ENCODE results near the gene CDC6.

The CDC6 gene

DNA sequence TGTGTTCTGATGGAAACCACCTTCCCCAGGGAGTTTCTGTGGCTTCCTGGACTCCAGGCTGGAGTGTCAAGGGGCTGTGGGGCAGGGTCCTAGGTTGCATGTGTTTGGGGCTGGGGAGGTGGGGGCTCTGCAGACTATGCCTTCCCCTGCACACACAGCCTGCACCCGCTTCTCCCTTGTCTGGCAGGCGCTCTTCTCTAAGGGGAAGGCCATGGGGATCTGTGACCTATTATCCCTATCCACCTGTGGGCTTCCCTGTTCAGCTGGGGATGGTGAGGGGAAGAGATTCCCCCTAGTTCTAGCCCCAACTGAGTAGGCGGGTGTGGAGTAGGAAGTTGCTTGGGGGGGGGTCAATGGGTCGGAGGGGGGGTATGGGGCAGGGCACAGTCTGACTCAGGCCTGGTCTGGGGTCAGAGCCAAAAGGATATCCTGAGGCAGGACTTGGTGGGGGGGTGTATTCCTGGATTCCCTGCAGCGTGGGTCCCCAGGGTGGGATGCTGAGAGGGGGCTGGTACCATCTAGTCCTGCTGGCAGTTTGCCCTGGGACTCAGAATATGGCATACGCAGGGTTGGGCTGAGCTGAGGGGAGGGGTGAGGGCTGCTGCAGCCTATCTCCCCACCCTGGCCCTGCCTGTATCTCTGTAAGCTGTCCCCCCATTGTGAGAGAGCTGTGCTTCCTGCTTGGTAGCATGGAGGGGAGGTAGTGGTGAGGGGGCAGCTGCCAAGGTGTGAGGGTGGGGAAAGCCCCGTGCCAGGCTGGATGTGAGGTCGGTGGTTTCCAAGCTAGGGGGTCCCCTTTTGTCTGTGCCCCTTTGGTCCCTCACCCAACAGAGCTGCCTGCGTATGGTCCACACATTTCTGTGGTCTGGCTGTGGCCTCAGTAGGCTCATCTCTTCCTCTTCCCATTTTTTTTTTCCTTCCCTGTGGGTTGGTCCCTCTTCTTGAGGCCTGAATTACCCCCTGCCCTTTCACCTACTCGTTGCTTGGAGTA lies 36.0 kb downstream of the CDC6 start:
- TF ChIP-seq SUZ12 (IDR thresholded peaks at IDR 0.05) (no peak), NFRKB (IDR thresholded peaks at IDR 0.05) (no peak), FOXM1 (IDR thresholded peaks at IDR 0.05; ENCODE audit: borderline replicate concordance) (no peak), SP1 (IDR thresholded peaks at IDR 0.05) (no peak), FOXK2 (IDR thresholded peaks at IDR 0.05) (no peak), ZNF384 (IDR thresholded peaks at IDR 0.05) (no peak), HDGF (IDR thresholded peaks at IDR 0.05; ENCODE audit: borderline replicate concordance) (no peak), L3MBTL2 (conservative IDR thresholded peaks at IDR 0.05) (no peak), ARNT (IDR thresholded peaks at IDR 0.05) (no peak), LEF1 (IDR thresholded peaks at IDR 0.05; ENCODE audit: borderline replicate concordance) (no peak), FOXA1 (IDR thresholded peaks at IDR 0.05) (no peak), ELF4 (IDR thresholded peaks at IDR 0.05) (no peak), CTBP1 (IDR thresholded peaks at IDR 0.05; ENCODE audit: borderline replicate concordance) (no peak), BHLHE40 (IDR thresholded peaks at IDR 0.05; ENCODE audit: borderline replicate concordance) (no peak), TARDBP (IDR thresholded peaks at IDR 0.05) (no peak)
- TF ChIP-seq, protein P1, sequence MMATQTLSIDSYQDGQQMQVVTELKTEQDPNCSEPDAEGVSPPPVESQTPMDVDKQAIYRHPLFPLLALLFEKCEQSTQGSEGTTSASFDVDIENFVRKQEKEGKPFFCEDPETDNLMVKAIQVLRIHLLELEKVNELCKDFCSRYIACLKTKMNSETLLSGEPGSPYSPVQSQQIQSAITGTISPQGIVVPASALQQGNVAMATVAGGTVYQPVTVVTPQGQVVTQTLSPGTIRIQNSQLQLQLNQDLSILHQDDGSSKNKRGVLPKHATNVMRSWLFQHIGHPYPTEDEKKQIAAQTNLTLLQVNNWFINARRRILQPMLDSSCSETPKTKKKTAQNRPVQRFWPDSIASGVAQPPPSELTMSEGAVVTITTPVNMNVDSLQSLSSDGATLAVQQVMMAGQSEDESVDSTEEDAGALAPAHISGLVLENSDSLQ (IDR thresholded peaks at IDR 0.05) = no peak
- ChIA-PET POLR2A (no interaction called here), CTCF (no interaction called here)
- DNase-seq (ENCODE audit: extremely low spot score) = no peak

DNA sequence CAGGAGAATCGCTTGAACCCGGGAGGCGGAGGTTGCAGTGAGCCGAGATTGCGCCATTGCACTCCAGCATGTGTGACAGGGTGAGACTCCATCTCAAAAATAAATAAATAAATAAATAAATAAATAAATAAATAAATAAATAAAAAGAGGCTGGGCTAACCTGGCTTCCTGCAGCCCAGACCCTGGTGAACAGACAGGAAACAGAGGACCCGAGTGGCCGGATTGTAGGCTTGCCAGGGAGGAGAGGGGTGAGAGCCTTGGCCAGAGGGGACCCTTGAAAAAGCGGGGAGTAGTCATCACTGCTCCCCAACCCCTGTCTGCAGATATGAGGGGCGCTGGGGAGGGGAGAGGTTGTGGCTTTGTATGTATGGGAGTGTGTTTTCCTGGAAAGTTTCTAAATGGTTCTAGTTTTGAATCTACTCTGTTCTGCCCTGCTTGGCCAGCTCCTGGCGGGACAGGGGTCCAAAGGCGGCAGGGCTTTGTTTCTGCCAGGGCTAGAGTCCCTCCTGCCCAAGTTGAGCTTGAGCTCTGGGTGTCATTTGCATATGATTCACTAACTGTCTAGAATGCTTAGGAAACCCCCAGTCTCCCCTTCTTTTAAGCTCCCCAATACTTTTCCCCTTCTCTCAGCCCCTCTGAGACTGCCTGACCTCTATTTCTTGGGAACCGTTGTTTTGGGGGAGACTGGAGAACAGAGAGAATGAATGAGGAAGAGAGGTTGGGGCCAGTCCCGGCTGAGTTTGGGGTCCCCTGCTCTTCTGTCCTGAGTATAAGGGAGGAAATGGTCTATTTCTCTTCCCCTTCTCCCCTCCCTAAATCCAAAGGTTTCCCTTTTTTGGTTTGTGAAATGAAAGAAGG lies 37.7 kb downstream of the CDC6 start:
- no peak for TF ChIP-seq SP1 (IDR thresholded peaks at IDR 0.05)
- TF ChIP-seq FOXM1 (IDR thresholded peaks at IDR 0.05; ENCODE audit: borderline replicate concordance) = no peak
- TF ChIP-seq, protein P1 (IDR thresholded peaks at IDR 0.05) = no peak
- no peak for TF ChIP-seq NFRKB (IDR thresholded peaks at IDR 0.05)
- TF ChIP-seq ZNF384 (IDR thresholded peaks at IDR 0.05) = no peak
- no peak for TF ChIP-seq TARDBP (IDR thresholded peaks at IDR 0.05)
- no peak for TF ChIP-seq FOXK2 (IDR thresholded peaks at IDR 0.05)
- TF ChIP-seq HDGF (IDR thresholded peaks at IDR 0.05; ENCODE audit: borderline replicate concordance) = no peak
- no peak for TF ChIP-seq L3MBTL2 (conservative IDR thresholded peaks at IDR 0.05)
- no peak for TF ChIP-seq BHLHE40 (IDR thresholded peaks at IDR 0.05; ENCODE audit: borderline replicate concordance)
- no peak for TF ChIP-seq ELF4 (IDR thresholded peaks at IDR 0.05)
- TF ChIP-seq ARNT (IDR thresholded peaks at IDR 0.05) = no peak
- no peak for DNase-seq (ENCODE audit: extremely low spot score)
- POLR2A ChIA-PET = interaction anchor here (1.5 kb wide), 1 partner anchor 8 kb away, joined by 4 read pairs; no protein-coding TSS in a partner anchor
- CTCF ChIA-PET = no interaction called here

DNA sequence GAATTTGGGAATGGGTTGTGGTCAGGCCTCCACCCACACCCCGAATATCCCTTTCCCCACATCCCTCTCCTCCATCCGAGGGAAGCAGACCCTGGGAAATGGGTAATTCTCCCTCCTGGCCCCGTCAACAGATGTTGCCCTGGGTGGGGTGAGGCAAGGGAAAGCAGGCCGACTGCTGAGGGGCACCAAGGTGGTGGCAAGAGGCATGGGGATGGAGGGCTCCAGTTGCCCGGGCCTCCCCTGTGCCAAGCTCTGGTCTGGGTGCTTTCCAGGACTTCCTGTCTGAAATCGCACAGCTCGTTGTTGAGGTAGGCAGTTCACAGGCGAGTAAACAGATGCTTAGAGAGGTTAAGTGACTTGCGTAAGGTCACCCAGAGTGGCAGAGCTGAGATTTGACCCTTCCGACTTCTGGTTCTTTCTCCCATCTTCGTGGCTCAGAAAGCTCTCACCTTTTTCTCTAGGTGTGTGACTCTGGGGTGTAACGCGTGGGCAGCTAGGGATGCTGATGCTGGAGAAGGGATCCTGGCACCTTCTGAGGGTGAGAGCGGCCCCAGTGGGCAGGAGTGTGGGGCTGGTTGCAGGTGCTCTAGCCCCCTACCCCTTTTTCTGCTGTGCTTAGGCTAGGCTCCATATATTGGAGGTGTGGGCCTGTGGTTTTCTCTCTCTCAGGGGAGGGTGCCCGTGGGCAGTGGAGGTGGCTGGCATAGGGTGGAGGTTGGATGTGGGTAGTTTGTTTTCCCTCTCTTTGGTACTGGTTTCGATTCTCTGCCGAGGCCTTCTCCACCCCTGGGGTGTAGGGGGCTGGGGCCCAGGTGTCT lies 38.5 kb downstream of the CDC6 start:
- CTCF ChIA-PET = no interaction called here
- DNase-seq (ENCODE audit: extremely low spot score) = no peak
- TF ChIP-seq L3MBTL2 (conservative IDR thresholded peaks at IDR 0.05) (no peak), ELF4 (IDR thresholded peaks at IDR 0.05) (no peak), CTBP1 (IDR thresholded peaks at IDR 0.05; ENCODE audit: borderline replicate concordance) (no peak), FOXM1 (IDR thresholded peaks at IDR 0.05; ENCODE audit: borderline replicate concordance) (no peak), FOXA1 (IDR thresholded peaks at IDR 0.05) (no peak)
- TF ChIP-seq, protein P1 (IDR thresholded peaks at IDR 0.05) = no peak
- POLR2A ChIA-PET = interaction anchor here (1.5 kb wide), 1 partner anchor 9 kb away, joined by 4 read pairs; no protein-coding TSS in a partner anchor

DNA sequence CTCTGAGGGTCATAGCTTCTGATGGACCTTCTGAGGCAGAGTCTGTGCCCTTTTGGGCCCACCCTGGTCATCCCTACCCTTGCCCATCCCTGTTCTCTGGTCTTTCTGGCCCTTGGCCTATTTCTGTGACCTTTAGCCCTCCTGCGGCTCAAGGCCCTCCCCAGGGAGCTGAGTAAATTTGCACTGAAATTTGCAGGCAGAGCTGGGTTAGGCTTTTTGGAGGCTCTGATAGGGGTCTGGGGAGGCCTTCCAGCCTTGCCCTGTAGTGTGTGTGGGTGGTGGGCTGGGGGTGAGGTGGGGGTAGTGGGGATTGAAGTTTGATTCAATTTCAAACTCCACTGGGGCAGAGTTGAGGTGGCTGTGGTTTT lies 39.1 kb downstream of the CDC6 start:
- POLR2A ChIA-PET = no interaction called here
- CTCF ChIA-PET = no interaction called here
- DNase-seq (ENCODE audit: extremely low spot score) = no peak
- TF ChIP-seq FOXK2 (IDR thresholded peaks at IDR 0.05) (no peak), FOXM1 (IDR thresholded peaks at IDR 0.05; ENCODE audit: borderline replicate concordance) (no peak), ZNF384 (IDR thresholded peaks at IDR 0.05) (no peak), BHLHE40 (IDR thresholded peaks at IDR 0.05; ENCODE audit: borderline replicate concordance) (no peak), HDGF (IDR thresholded peaks at IDR 0.05; ENCODE audit: borderline replicate concordance) (no peak), SUZ12 (IDR thresholded peaks at IDR 0.05) (no peak), L3MBTL2 (conservative IDR thresholded peaks at IDR 0.05) (no peak), LEF1 (IDR thresholded peaks at IDR 0.05; ENCODE audit: borderline replicate concordance) (no peak), CTBP1 (IDR thresholded peaks at IDR 0.05; ENCODE audit: borderline replicate concordance) (no peak), FOXA1 (IDR thresholded peaks at IDR 0.05) (no peak), TARDBP (IDR thresholded peaks at IDR 0.05) (no peak), NFRKB (IDR thresholded peaks at IDR 0.05) (no peak)
- TF ChIP-seq, protein P1 (IDR thresholded peaks at IDR 0.05) = no peak
